Measurements from ENCODE around the gene UNC13A. TPM values are rescaled to one million over a fixed set of nuclear protein-coding genes. Genes with fewer than 3 reads are reported as not detected.

The UNC13A gene
- total RNA-seq, 1 experiment from 2014 or later: 22.2 TPM

GRCh38 chr19:17656970-17657369, 31.2 kb downstream of the UNC13A start:
- H2AK5ac ChIP-seq (ENCODE audit: insufficient read length, low read length): no peak overlapping the region
- H4K20me1 ChIP-seq (ENCODE audit: control insufficient read depth, insufficient read depth, insufficient read length): no peaks in the 10 kb centered on the region
- no CpG with 5 or more reads among the region's 8 CpGs for WGBS (ENCODE audit: extremely low coverage, insufficient read length, low lambda C conversion rate)
- no peak overlapping the region for H3K4me2 ChIP-seq (ENCODE audit: insufficient read depth, insufficient read length, low read length)
- H3K27ac Mint-ChIP-seq: no peak overlapping the region
- no peaks in the 10 kb centered on the region for H3K79me1 ChIP-seq (ENCODE audit: insufficient read depth, low read depth, low read length, poor library complexity, severe bottlenecking)
- H4K5ac ChIP-seq (ENCODE audit: insufficient read length, low read depth, low read length): no peak overlapping the region
- no peak overlapping the region for H2BK20ac ChIP-seq (ENCODE audit: low read depth, low read length, poor library complexity, severe bottlenecking)
- H3K4me1 ChIP-seq (ENCODE audit: insufficient read depth, low read length): no peaks in the 10 kb centered on the region
- H2BK5ac ChIP-seq (ENCODE audit: insufficient read length, low read length): no peak overlapping the region
- no peak overlapping the region for H2BK12ac ChIP-seq (ENCODE audit: insufficient read length, low read depth, low read length)
- H3K9me3 Mint-ChIP-seq: peaks cover 0 to 3% of the 10 kb centered on the region in 2 experiments; a peak in 3 of 5 replicates
- no peak overlapping the region for H2BK120ac ChIP-seq (ENCODE audit: low read depth, low read length, poor library complexity, severe bottlenecking)
- no peak overlapping the region for H4K91ac ChIP-seq (ENCODE audit: insufficient read length, low read depth, low read length)
- H3K4me3 Mint-ChIP-seq: no peak overlapping the region
- H3K4ac ChIP-seq (ENCODE audit: low read depth, low read length): no peak overlapping the region
- H3K14ac ChIP-seq (ENCODE audit: insufficient read depth, low read length): no peak overlapping the region
- H4K8ac ChIP-seq (replicated peaks; ENCODE audit: insufficient read length, low read depth, low read length): no peak overlapping the region
- H3K36me3 Mint-ChIP-seq (ENCODE audit: insufficient read depth in 1 of 3, low read depth in 3 of 3): peaks cover 48 to 57% (median 55%) of the 10 kb centered on the region in 3 experiments
- no peak for DNase-seq
- no peak overlapping the region for H2BK15ac ChIP-seq (ENCODE audit: low read depth, low read length)
- peaks cover 9 to 13% of the 10 kb centered on the region in 2 experiments for H3K4me1 Mint-ChIP-seq
- no peak overlapping the region for H2AFZ ChIP-seq (ENCODE audit: low read length)
- H3K23ac ChIP-seq (ENCODE audit: insufficient read length, low read depth, low read length): no peak overlapping the region
- no peak overlapping the region for H3K18ac ChIP-seq (ENCODE audit: insufficient read length, low read depth, low read length)
- no peak overlapping the region for H3T11ph ChIP-seq (ENCODE audit: low read length)
- H3K9ac ChIP-seq (ENCODE audit: extremely low read depth, insufficient read length, low read length): no peak overlapping the region
- H3K27ac ChIP-seq (ENCODE audit: insufficient read length, low read depth, low read length): no peak overlapping the region
- TF ChIP-seq, protein P1, sequence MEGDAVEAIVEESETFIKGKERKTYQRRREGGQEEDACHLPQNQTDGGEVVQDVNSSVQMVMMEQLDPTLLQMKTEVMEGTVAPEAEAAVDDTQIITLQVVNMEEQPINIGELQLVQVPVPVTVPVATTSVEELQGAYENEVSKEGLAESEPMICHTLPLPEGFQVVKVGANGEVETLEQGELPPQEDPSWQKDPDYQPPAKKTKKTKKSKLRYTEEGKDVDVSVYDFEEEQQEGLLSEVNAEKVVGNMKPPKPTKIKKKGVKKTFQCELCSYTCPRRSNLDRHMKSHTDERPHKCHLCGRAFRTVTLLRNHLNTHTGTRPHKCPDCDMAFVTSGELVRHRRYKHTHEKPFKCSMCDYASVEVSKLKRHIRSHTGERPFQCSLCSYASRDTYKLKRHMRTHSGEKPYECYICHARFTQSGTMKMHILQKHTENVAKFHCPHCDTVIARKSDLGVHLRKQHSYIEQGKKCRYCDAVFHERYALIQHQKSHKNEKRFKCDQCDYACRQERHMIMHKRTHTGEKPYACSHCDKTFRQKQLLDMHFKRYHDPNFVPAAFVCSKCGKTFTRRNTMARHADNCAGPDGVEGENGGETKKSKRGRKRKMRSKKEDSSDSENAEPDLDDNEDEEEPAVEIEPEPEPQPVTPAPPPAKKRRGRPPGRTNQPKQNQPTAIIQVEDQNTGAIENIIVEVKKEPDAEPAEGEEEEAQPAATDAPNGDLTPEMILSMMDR (conservative IDR thresholded peaks at IDR 0.05): no peak
- no peaks in the 10 kb centered on the region; the same call in 1 of the 2 replicates for H3K79me2 ChIP-seq (ENCODE audit: insufficient read depth, low read length)
- no peaks in the 10 kb centered on the region for H3K27me3 Mint-ChIP-seq (ENCODE audit: low read depth)
- H3K23me2 ChIP-seq (ENCODE audit: insufficient read length, low read depth, low read length, poor library complexity, severe bottlenecking): no peaks in the 10 kb centered on the region
- H3K56ac ChIP-seq (ENCODE audit: insufficient read length, low read depth, low read length): no peak overlapping the region
- H3K9me3 ChIP-seq (ENCODE audit: control insufficient read depth, low read depth, low read length): no peaks in the 10 kb centered on the region
- no peaks in the 10 kb centered on the region for H3K27me3 ChIP-seq (ENCODE audit: insufficient read depth, low read length)

Measured in H9 (cell line).